ENCODE results near the gene SUFU.
"Not testable (repeated sequence)": the region's sequence is repeated elsewhere in the genome, so short reads cannot be mapped to it uniquely, and the experiment has no call there.

SUFU gene

GRCh38 chr10:102503264-102504178 is at the start of gene SUFU:
SUFU (plus strand) TSS chr10:102503972; CDS start chr10:102504153, 181 bp downstream.
- Histone ChIP-seq H3K9ac (ENCODE audit: insufficient read length, low read depth) (peak within 1 kb of the TSS; percentile 82), H3K27me3 (ENCODE audit: insufficient read depth, insufficient read length) (no peaks in the 10 kb centered on the region), H3K9me3 (ENCODE audit: insufficient read depth, low read length) (no peaks in the 10 kb centered on the region), H3K4me3 (ENCODE audit: insufficient read length, low read depth) (peak within 1 kb of the TSS; percentile 61), H3K4me1 (ENCODE audit: insufficient read depth, insufficient read length) (no peaks in the 10 kb centered on the region), H3K36me3 (ENCODE audit: insufficient read depth, insufficient read length, low read length) (peaks cover 21% of the 10 kb centered on the region)
- DNase-seq (ENCODE audit: low read depth, low spot score): peak; percentile 98
- TF ChIP-seq ZNF274 (IDR thresholded peaks at IDR 0.05; ENCODE audit: low read depth, low read length) (no peak), SUZ12 (IDR thresholded peaks at IDR 0.05; ENCODE audit: extremely low read depth, insufficient read depth, insufficient read length) (no peak), YY1 (IDR thresholded peaks at IDR 0.05; ENCODE audit: insufficient read depth, insufficient read length) (no peak)

GRCh38 chr10:102454662-102455487 is 48.9 kb upstream of the SUFU start:
- H3K9me3 ChIP-seq (ENCODE audit: insufficient read depth, low read length); H3K4me3 ChIP-seq (ENCODE audit: insufficient read length, low read depth); DNase-seq (ENCODE audit: low read depth, low spot score); H3K36me3 ChIP-seq (ENCODE audit: insufficient read depth, insufficient read length, low read length); H3K27me3 ChIP-seq (ENCODE audit: insufficient read depth, insufficient read length); H3K4me1 ChIP-seq (ENCODE audit: insufficient read depth, insufficient read length); H3K9ac ChIP-seq (ENCODE audit: insufficient read length, low read depth): not testable (repeated sequence)

- H3K36me3 ChIP-seq (ENCODE audit: insufficient read depth, insufficient read length, low read length): peaks cover 5% of the 10 kb centered on the region
- no peaks in the 10 kb centered on the region for H3K27me3 ChIP-seq (ENCODE audit: insufficient read depth, insufficient read length)
- DNase-seq (ENCODE audit: low read depth, low spot score): no peak
- TF ChIP-seq SUZ12 (IDR thresholded peaks at IDR 0.05; ENCODE audit: extremely low read depth, insufficient read depth, insufficient read length) (no peak), ZNF274 (IDR thresholded peaks at IDR 0.05; ENCODE audit: low read depth, low read length) (no peak), YY1 (IDR thresholded peaks at IDR 0.05; ENCODE audit: insufficient read depth, insufficient read length) (no peak)
- peaks cover 9% of the 10 kb centered on the region for H3K4me1 ChIP-seq (ENCODE audit: insufficient read depth, insufficient read length)
- no peaks in the 10 kb centered on the region for H3K9me3 ChIP-seq (ENCODE audit: insufficient read depth, low read length)
- H3K4me3 ChIP-seq (ENCODE audit: insufficient read length, low read depth): no peak overlapping the region
- no peak overlapping the region for H3K9ac ChIP-seq (ENCODE audit: insufficient read length, low read depth)
Observed at GRCh38 chr10:102455893-102456471, 47.8 kb upstream of the SUFU start.

GRCh38 chr10:102457591-102458150 is 46.1 kb upstream of the SUFU start:
- Histone ChIP-seq H3K4me3 (ENCODE audit: insufficient read length, low read depth) (no peak overlapping the region), H3K36me3 (ENCODE audit: insufficient read depth, insufficient read length, low read length) (peaks cover 1% of the 10 kb centered on the region), H3K9me3 (ENCODE audit: insufficient read depth, low read length) (no peaks in the 10 kb centered on the region), H3K9ac (ENCODE audit: insufficient read length, low read depth) (no peak overlapping the region), H3K4me1 (ENCODE audit: insufficient read depth, insufficient read length) (peaks cover 10% of the 10 kb centered on the region), H3K27me3 (ENCODE audit: insufficient read depth, insufficient read length) (no peaks in the 10 kb centered on the region)
- DNase-seq (ENCODE audit: low read depth, low spot score): no peak
- TF ChIP-seq ZNF274 (IDR thresholded peaks at IDR 0.05; ENCODE audit: low read depth, low read length) (no peak), SUZ12 (IDR thresholded peaks at IDR 0.05; ENCODE audit: extremely low read depth, insufficient read depth, insufficient read length) (no peak), YY1 (IDR thresholded peaks at IDR 0.05; ENCODE audit: insufficient read depth, insufficient read length) (no peak)

- no peak for TF ChIP-seq SUZ12 (IDR thresholded peaks at IDR 0.05; ENCODE audit: extremely low read depth, insufficient read depth, insufficient read length)
- TF ChIP-seq YY1 (IDR thresholded peaks at IDR 0.05; ENCODE audit: insufficient read depth, insufficient read length): no peak
- no peak for TF ChIP-seq ZNF274 (IDR thresholded peaks at IDR 0.05; ENCODE audit: low read depth, low read length)
- Histone ChIP-seq H3K9me3 (ENCODE audit: insufficient read depth, low read length) (no peaks in the 10 kb centered on the region), H3K4me1 (ENCODE audit: insufficient read depth, insufficient read length) (peaks cover 5% of the 10 kb centered on the region), H3K27me3 (ENCODE audit: insufficient read depth, insufficient read length) (no peaks in the 10 kb centered on the region), H3K36me3 (ENCODE audit: insufficient read depth, insufficient read length, low read length) (no peaks in the 10 kb centered on the region), H3K9ac (ENCODE audit: insufficient read length, low read depth) (no peak overlapping the region), H3K4me3 (ENCODE audit: insufficient read length, low read depth) (no peak overlapping the region)
- no peak for DNase-seq (ENCODE audit: low read depth, low spot score)
Observed at GRCh38 chr10:102458656-102459055, 45.1 kb upstream of the SUFU start.

GRCh38 chr10:102460836-102461186 is 43.0 kb upstream of the SUFU start:
- no peak overlapping the region for H3K9ac ChIP-seq (ENCODE audit: insufficient read length, low read depth)
- H3K27me3 ChIP-seq (ENCODE audit: insufficient read depth, insufficient read length): no peaks in the 10 kb centered on the region
- no peaks in the 10 kb centered on the region for H3K36me3 ChIP-seq (ENCODE audit: insufficient read depth, insufficient read length, low read length)
- no peaks in the 10 kb centered on the region for H3K9me3 ChIP-seq (ENCODE audit: insufficient read depth, low read length)
- peaks cover 4% of the 10 kb centered on the region for H3K4me1 ChIP-seq (ENCODE audit: insufficient read depth, insufficient read length)
- no peak for DNase-seq (ENCODE audit: low read depth, low spot score)
- TF ChIP-seq YY1 (IDR thresholded peaks at IDR 0.05; ENCODE audit: insufficient read depth, insufficient read length) (no peak), SUZ12 (IDR thresholded peaks at IDR 0.05; ENCODE audit: extremely low read depth, insufficient read depth, insufficient read length) (no peak)
- H3K4me3 ChIP-seq (ENCODE audit: insufficient read length, low read depth): no peak overlapping the region
